HPDE6-E6E7 (cell line): Measurements from ENCODE around the gene PSMA6.

Experiments used
- DNase-seq: peaks from one replicate; pipeline ENCODE4 v3.0.0; 2011; ENCODE audit warnings: missing footprints; ENCODE audit errors: extremely low spot score

The PSMA6 gene

GRCh38 chr14:35367056-35367372, 74.8 kb downstream of the PSMA6 start:
- no peak for DNase-seq
